Measurements from ENCODE around the gene CTDP1.

CTDP1 gene

DNA sequence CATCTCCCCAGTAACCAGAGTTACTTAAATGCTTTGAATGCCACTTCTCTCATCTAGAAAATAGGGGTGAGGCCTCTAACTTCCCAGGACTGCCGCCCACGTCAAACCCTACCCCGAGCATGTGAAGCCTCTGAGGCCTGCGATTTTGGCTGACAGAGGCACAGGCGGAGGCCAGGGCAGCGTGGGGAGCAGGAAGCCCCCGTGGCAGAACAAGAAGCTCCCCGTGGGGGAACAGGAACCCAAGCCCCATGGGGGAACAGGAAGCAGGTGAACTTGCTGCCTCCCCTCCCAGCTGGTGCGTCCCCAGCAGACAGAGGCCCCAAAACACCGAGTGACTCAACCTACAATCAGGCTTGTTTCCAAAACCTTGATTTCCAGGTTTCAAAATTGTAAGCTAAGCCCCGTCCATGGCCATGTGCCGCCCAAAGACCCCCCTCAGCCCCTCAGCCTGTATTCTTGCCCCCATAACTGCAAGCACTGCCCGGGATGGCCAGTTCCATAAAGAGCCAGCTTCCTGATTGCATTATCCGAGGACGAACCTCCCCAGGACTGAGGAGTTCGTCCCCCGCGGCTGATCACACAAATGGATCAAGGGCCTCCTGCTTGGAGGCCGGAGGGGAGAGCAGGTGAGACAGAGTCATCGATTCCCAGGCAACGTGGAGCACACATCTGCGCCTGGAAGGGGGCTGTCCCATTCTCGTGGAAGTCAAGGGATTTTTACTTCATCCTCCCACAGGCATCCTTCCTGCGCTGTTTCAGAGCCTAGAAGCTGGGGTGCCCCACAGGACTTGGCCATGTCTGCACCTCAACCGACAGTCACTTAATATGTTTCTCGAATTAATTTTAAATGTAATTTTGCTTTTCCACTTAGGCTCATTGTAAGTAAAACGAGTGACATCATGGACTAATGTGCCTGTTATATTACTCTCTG lies 36.3 kb upstream of the CTDP1 start:
- in situ Hi-C loops (cut with MboI; ENCODE audit: low sequenced_read_pairs): loop anchor here (5.0 to 25.0 kb wide), 2 partner anchors 261 to 781 kb away; no protein-coding TSS in a partner anchor

DNA sequence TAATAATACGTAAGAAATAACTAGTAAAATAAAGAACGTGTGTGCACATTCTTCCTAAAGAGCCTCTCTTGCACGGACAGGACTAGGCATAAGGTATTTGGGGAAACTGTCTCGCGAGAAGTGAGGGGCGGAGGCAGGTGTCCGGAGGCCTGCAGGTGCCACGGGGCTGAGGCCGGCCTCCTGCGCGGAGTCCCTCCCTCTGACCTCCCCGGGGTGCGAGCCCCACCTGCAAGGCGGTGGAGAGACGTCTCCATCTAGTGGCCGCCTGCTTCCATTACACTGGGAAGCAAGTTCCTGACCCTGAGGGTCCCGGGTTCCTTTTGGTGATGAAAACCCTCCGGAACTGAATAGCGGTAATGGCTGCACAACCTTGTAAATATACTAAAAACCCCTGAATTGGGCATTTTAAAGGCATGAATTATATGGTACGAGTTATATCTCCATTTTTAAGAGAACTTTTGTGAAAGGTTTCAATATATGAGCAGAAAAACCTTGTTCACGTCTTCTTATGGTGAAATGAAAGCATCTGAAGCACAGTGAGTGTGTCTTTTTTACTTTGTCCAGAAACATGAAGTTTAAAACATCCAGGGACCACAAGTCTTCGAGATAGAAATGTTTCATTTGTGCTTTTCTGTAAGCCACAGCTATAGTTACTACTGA lies 35.5 kb upstream of the CTDP1 start:
- in situ Hi-C loops (cut with MboI; ENCODE audit: low sequenced_read_pairs): loop anchor here (5.0 to 25.0 kb wide), 2 partner anchors 262 to 782 kb away; no protein-coding TSS in a partner anchor

GRCh38 chr18:79644666-79645057 lies 34.9 kb upstream of the CTDP1 start:
- in situ Hi-C loops (cut with MboI; ENCODE audit: low sequenced_read_pairs): loop anchor here (5.0 to 25.0 kb wide), 2 partner anchors 262 to 782 kb away; no protein-coding TSS in a partner anchor

GRCh38 chr18:79645291-79645983 lies 34.2 kb upstream of the CTDP1 start:
- in situ Hi-C loops (cut with MboI; ENCODE audit: low sequenced_read_pairs): loop anchor here (25.0 kb wide), 1 partner anchor 783 kb away; no protein-coding TSS in a partner anchor

- in situ Hi-C loops (cut with MboI; ENCODE audit: low sequenced_read_pairs): loop anchor here (25.0 kb wide), 1 partner anchor 785 kb away; no protein-coding TSS in a partner anchor
Observed at GRCh38 chr18:79647307-79647706, 32.3 kb upstream of the CTDP1 start.

- in situ Hi-C loops (cut with MboI; ENCODE audit: low sequenced_read_pairs): no loop called here
Observed at GRCh38 chr18:79650959-79651358, 28.6 kb upstream of the CTDP1 start.

DNA sequence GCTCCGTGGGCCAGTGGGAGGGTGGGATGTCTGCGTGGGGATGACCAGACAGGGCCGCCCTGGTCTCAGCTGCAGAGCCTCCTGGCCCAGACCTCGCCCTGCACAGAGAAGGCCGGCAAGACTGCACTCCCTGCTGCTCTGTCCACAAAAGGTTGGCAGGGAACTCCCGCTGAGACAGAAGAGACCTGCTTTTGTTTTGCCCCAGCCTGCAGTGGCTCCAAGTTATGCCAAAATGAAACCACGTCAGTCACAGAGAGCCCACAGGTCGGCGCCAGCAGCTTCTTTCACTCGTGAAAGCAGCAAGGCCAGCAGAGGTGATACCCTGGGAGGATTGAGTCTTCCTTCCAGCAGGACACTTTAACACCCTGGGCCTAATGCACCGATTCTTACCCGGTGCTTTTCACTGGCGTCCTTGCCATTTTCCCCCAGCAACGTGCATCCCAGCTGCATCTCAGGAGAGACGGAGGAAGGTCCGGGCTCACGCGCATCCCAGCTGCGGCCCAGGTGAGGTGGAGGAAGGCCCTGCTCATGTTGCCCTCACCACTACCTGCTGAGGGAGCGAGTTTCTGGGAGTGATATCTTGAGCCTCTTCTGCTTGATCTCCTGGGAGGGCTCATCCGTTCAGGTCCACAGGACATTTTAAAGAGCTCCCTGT lies 22.1 kb upstream of the CTDP1 start:
- in situ Hi-C loops (cut with MboI; ENCODE audit: low sequenced_read_pairs): no loop called here

DNA sequence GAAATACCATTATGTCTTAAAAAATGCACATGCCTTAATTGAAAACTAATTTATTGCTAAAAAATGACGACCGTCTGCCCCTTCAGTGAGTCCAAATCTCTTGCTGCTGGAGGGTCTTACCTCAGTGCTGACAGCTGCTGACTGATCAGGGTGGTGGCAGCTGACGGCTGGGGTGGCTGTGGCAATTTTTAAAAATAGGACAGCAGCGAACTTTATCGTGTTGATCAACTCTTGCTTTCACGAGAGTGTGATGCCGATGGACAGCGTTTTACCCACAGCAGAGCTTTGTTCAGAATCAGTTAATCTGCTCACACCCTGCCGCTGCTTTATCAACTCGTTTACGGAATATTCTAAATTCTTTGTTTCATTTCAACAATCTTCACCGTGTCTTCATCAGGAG lies 21.2 kb upstream of the CTDP1 start:
- in situ Hi-C loops (cut with MboI; ENCODE audit: low sequenced_read_pairs): no loop called here

- in situ Hi-C loops (cut with MboI; ENCODE audit: low sequenced_read_pairs): no loop called here
Observed at GRCh38 chr18:79659733-79660132, 19.9 kb upstream of the CTDP1 start.

DNA sequence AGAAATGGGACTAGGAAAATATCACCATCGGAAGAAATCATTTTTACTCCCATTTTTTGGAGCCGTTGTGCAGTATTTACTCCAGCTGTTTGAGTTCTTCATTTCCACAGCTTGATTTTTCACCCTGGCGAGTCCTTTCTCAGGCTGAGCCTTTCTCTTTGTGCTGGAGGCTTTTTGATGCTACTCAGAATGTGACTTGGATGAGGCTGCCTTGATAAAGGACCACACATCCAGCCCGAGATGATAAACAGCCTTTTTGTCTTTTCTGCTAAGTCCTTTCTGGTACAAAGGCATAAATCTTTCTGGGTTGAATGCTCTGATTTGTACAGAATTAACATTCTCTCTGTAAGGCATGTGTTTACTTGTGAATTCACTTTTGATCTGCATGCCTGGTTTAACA lies 17.6 kb upstream of the CTDP1 start:
- in situ Hi-C loops (cut with MboI; ENCODE audit: low sequenced_read_pairs): no loop called here

DNA sequence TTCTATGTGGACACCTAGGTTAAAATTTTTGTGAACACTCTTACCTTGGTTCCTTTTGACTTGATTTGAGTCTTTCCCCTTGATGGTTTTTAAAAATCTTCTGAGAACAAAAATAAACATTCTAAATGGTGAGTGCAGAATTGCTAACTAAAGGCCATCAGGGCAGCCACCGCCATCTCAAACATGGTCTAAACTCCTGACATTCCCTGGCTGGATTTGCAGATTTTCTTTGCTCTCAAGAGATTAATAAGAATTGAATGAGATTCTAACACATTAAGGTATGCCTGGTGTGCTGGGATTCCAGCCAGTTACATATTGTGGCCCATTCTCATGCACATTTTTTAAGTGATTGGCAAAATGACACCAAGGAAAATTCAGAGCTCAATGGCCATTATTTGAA lies 17.2 kb upstream of the CTDP1 start:
- in situ Hi-C loops (cut with MboI; ENCODE audit: low sequenced_read_pairs): no loop called here

DNA sequence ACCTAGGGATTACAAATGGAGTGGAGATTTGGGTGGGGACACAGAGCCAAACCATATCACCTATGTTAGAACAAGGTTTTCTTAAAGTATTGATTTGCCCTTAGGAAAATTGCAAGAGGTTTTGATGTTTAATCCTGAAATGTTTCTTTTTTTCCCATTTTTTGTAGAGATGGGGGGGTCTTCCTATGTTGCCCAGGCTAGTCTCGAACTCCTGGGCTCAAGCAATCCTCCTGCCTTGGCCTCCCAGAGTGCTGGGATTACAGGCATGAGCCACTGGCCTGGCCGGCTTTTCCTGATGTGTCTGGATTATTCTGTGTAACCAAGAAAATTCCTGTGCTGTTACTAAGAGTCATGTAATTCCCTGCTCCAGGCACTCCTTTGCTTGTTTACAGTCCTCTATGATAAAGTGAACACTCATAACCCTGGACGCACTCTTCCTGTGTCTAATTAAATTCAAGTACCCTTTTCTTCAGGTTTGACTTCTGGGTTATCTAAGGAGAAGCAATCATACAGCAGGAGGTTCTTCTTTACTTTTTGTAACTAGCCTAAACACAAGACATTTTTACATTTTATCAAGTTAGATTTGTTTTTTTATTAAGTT lies 15.0 kb upstream of the CTDP1 start:
- in situ Hi-C loops (cut with MboI; ENCODE audit: low sequenced_read_pairs): no loop called here

DNA sequence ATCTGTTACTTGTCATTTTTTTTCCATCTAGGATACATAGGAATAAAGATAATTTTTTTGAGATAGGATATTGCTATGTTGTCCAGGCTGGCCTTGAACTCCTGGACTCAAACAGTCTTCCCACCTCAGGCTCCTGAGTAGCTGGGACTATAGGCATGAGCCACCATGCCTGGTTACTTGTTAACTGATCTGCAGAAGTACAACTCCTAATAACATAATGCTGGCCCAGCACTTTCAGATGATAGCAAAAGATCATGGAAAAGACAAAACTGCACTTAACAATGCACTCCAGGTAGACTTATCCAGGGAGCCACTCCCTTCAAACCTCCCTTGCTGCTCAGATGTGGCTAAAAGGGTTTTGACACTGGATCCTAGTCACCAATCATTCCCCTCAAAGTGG lies 11.4 kb upstream of the CTDP1 start:
- in situ Hi-C loops (cut with MboI; ENCODE audit: low sequenced_read_pairs): no loop called here

- in situ Hi-C loops (cut with MboI; ENCODE audit: low sequenced_read_pairs): no loop called here
Observed at GRCh38 chr18:79672490-79673276, 6.9 kb upstream of the CTDP1 start.

DNA sequence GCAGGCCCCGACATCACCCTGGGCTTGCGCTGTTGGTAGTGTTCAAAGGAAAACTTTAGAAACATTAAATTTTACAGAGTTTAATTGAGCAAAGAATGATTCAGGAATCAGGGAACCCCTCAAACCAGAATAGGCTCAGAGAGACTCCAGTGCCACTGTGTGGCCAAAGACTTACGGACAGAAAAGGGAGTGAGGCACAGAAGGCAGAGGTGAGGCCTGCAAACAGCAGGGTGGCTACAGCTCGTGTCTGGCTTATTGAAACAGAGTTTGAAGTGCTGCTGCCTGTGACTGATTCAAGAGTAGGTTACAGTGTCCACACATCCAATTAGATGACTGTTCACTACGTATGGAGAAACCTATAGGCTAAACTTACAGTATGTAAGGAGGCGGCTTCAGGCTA lies 2.4 kb upstream of the CTDP1 start:
- in situ Hi-C loops (cut with MboI; ENCODE audit: low sequenced_read_pairs): no loop called here

DNA sequence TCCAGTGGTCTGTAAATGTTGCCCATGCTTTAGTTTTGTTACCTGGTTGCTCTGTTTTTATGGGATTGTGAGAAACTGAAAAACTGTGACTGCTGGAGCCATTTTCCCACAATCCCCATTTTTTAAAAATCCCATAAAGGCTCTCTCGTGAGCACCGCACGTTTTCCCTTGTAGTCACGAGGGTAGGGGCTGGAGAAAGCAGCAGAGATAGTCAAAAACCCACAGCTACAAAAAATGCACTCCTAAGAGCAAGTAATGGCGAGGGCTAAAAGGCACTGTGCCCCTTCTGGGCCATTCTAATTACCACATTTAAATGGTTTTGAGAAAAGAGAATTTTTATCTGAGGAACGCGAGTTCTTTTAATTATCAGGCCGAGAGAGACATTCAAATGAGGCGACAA lies 1.8 kb upstream of the CTDP1 start:
- in situ Hi-C loops (cut with MboI; ENCODE audit: low sequenced_read_pairs): no loop called here

GRCh38 chr18:79678665-79679551 lies 695 bp upstream of the CTDP1 start:
- in situ Hi-C loops (cut with MboI; ENCODE audit: low sequenced_read_pairs): no loop called here

DNA sequence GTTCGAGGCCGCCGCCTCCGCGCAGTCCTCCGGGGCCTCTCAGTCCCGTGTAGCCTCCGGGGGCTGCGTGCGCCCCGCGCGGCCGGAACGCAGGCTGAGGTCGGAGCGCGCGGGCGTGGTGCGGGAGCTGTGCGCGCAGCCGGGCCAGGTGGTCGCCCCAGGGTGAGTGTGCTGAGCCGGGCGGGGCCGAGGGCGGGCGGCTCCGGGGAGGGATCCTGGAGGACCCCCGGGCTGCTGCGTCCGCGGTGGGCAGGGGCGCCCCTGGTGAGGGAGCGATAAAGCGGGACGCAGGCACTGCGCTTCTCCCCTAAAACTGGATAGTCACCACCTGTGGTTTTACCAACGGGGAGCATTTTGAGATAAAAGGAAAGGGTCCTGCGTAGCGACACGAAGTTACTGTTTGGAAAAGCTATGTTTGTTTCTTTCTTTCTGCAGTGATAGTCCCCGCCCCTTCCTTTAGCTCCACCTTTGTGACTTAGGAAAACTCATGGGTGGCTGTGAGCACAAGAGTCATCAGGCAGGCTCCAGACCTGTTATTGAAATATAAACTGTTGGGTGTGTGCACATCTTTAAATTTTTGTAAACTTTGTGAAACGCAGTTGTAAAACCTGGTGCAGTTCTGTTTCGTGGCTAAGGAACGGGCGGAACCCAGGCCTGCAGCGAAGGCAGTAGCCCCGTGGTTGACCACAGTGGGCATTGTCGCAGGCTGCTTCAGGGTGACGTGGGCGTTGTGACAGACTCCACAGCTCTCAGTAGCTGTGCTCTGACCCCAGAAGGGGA lies 687 bp downstream of the CTDP1 start:
- in situ Hi-C loops (cut with MboI; ENCODE audit: low sequenced_read_pairs): no loop called here
